Keratinocyte (primary cell): ENCODE results near the gene PLCL2. TPM values are rescaled to one million over a fixed set of nuclear protein-coding genes. Genes with fewer than 3 reads are reported as not detected.

Source experiments
- DNase-seq: peaks from one replicate; pipeline ENCODE4 v3.0.0-alpha.2; 2011; ENCODE audit warnings: low read depth, missing footprints, low spot score
- FAIRE-seq: peaks from 2 replicates; lab custom pipeline; 2011; peaks lifted over from hg19 to GRCh38; lab: Jason Lieb, UNC
- H2AFZ ChIP-seq: 2 replicates; pipeline ENCODE4 v1.6.0; 2012; ENCODE audit warnings: low read length, control low read depth, inconsistent platforms; ENCODE audit not compliant: control insufficient read depth
- H3K27ac ChIP-seq: 2 replicates; pipeline ENCODE4 v1.5.1; 2011; ENCODE audit warnings: low read length; ENCODE audit not compliant: control insufficient read depth, insufficient read depth
- H3K27me3 ChIP-seq: 3 replicates; pipeline ENCODE4 v1.6.0; 2011; ENCODE audit warnings: low read length; ENCODE audit not compliant: control insufficient read depth, insufficient read depth; ENCODE audit errors: extremely low read depth
- H3K36me3 ChIP-seq, 2 experiments: 2 replicates in 1 of 2; 3 replicates in 1 of 2; pipeline ENCODE4 v1.5.1; 2011; ENCODE audit warnings: low read length in 2 of 2, mild to moderate bottlenecking in 1 of 2; ENCODE audit not compliant: control insufficient read depth in 2 of 2, insufficient read depth in 2 of 2; ENCODE audit errors: extremely low read depth in 1 of 2
- H3K4me1 ChIP-seq: 3 replicates; pipeline ENCODE4 v1.5.1; 2011; ENCODE audit warnings: low read length; ENCODE audit not compliant: control insufficient read depth, insufficient read depth; ENCODE audit errors: extremely low read depth
- H3K4me2 ChIP-seq: 3 replicates; pipeline ENCODE4 v1.6.0; 2011; ENCODE audit warnings: low read depth, low read length; ENCODE audit not compliant: control insufficient read depth, insufficient read depth; ENCODE audit errors: extremely low read depth
- H3K4me3 ChIP-seq, 3 experiments: fragments of 200-600 bp in 1 of 3; sonication (generic) in 1 of 3; 2 replicates in 2 of 3; 3 replicates in 1 of 3; pipeline ENCODE4 v1.5.1; 2011 to 2016; ENCODE audit warnings: low read length in 3 of 3, mild to moderate bottlenecking in 3 of 3, control low read depth in 2 of 3, inconsistent platforms in 1 of 3, low read depth in 1 of 3, mixed read lengths in 1 of 3, mixed run types in 1 of 3, moderate library complexity in 1 of 3; ENCODE audit not compliant: control insufficient read depth in 2 of 3, insufficient read depth in 2 of 3; ENCODE audit errors: extremely low read depth in 1 of 3
- H3K79me2 ChIP-seq: 2 replicates; pipeline ENCODE4 v1.6.0; 2012; ENCODE audit warnings: low read length; ENCODE audit not compliant: control insufficient read depth, insufficient read depth
- H3K9ac ChIP-seq: 3 replicates; pipeline ENCODE4 v1.6.0; 2011; ENCODE audit warnings: low read length; ENCODE audit not compliant: control insufficient read depth, insufficient read depth; ENCODE audit errors: extremely low read depth
- H3K9me1 ChIP-seq: 3 replicates; pipeline ENCODE4 v1.6.0; 2011; ENCODE audit warnings: low read length; ENCODE audit not compliant: control insufficient read depth, insufficient read depth; ENCODE audit errors: extremely low read depth
- H3K9me3 ChIP-seq: 2 replicates; pipeline ENCODE4 v1.5.1; 2012; ENCODE audit warnings: low read depth, low read length; ENCODE audit not compliant: control insufficient read depth
- H4K20me1 ChIP-seq: 3 replicates; pipeline ENCODE4 v1.6.0; 2011; ENCODE audit warnings: low read length; ENCODE audit not compliant: control insufficient read depth, insufficient read depth; ENCODE audit errors: extremely low read depth
- CTCF ChIP-seq, 3 experiments: IDR thresholded peaks in 1 of 3; conservative IDR thresholded peaks in 1 of 3; optimal IDR thresholded peaks in 1 of 3; 2 replicates in 2 of 3; 3 replicates in 1 of 3; pipeline versions ENCODE3 to v1.5.1; 2011; ENCODE audit warnings: low read length in 3 of 3, mild to moderate bottlenecking in 3 of 3, moderate library complexity in 2 of 3, control low read depth in 1 of 3, inconsistent platforms in 1 of 3; ENCODE audit not compliant: insufficient read depth in 2 of 3; ENCODE audit errors: extremely low read depth in 1 of 3
- EZH2 ChIP-seq: IDR thresholded peaks from one replicate; pipeline ENCODE4 v1.6.1; 2012; ENCODE audit warnings: inconsistent platforms, mild to moderate bottlenecking, low read length, moderate library complexity
- dilution Hi-C: fragments of 300-500 bp; cut with MboI; formaldehyde crosslinking; loops from one replicate; pipeline ENCODE4 v1.7.0; 2020; ENCODE audit warnings: low sequenced_read_pairs; ENCODE audit not compliant: extremely low pct_ligation_motif_present
- polyA plus RNA-seq, 5 experiments: library from polyadenylated mRNA; depleted of rRNA in 3 of 5; stranded (reverse) in 3 of 5; stranded (forward) in 1 of 5; unstranded in 1 of 5; fragments of >200 nt; gene quantifications; 1 replicate in 1 of 5; 2 replicates in 3 of 5; 3 replicates in 1 of 5; pipeline versions ENCODE4 v1.2.1 to v1.2.3, GENCODE V29; 2011 to 2012; ENCODE audit warnings: missing spikeins in 2 of 5, low read depth in 1 of 5, low replicate concordance in 1 of 5

PLCL2 gene
- polyA plus RNA-seq, 1 donor (not counting 4 experiments of a cell fraction or from before 2014, with no cell fraction given) = 0.20 TPM

- no peaks in the 10 kb centered on the region for H3K27me3 ChIP-seq
- no peak overlapping the region for H3K4me2 ChIP-seq
- FAIRE-seq = no peak
- DNase-seq = no peak
- H3K79me2 ChIP-seq = no peaks in the 10 kb centered on the region
- no peak for TF ChIP-seq CTCF (optimal IDR thresholded peaks at IDR 0.05 in 1 of 3, IDR thresholded peaks at IDR 0.05 in 1 of 3, conservative IDR thresholded peaks at IDR 0.05 in 1 of 3; ENCODE audit: extremely low read depth in 1 of 3, insufficient read depth in 2 of 3, low read length in 3 of 3)
- no peak for TF ChIP-seq EZH2
- no peaks in the 10 kb centered on the region for H3K36me3 ChIP-seq
- no peak overlapping the region for H3K4me3 ChIP-seq
- H3K9ac ChIP-seq = no peak overlapping the region
- no peaks in the 10 kb centered on the region for H3K4me1 ChIP-seq
- no peaks in the 10 kb centered on the region for H3K9me3 ChIP-seq
- H3K9me1 ChIP-seq = no peaks in the 10 kb centered on the region
- H3K27ac ChIP-seq = no peak overlapping the region
- dilution Hi-C loops = no loop called here
- no peaks in the 10 kb centered on the region for H4K20me1 ChIP-seq
- H2AFZ ChIP-seq = no peak overlapping the region
These were observed 75.4 kb downstream of the PLCL2 start for GRCh38 chr3:16960125-16960524.

- H4K20me1 ChIP-seq = no peaks in the 10 kb centered on the region
- dilution Hi-C loops = no loop called here
- DNase-seq (no peak), FAIRE-seq (no peak)
- H3K9ac ChIP-seq = no peak overlapping the region
- no peaks in the 10 kb centered on the region for H3K27me3 ChIP-seq
- no peak overlapping the region for H3K27ac ChIP-seq
- TF ChIP-seq CTCF (optimal IDR thresholded peaks at IDR 0.05 in 1 of 3, IDR thresholded peaks at IDR 0.05 in 1 of 3, conservative IDR thresholded peaks at IDR 0.05 in 1 of 3; ENCODE audit: extremely low read depth in 1 of 3, insufficient read depth in 2 of 3, low read length in 3 of 3) = no peak
- no peak for TF ChIP-seq EZH2
- H3K79me2 ChIP-seq = no peaks in the 10 kb centered on the region
- H3K4me3 ChIP-seq = no peak overlapping the region
- no peaks in the 10 kb centered on the region for H3K9me3 ChIP-seq
- no peaks in the 10 kb centered on the region for H3K4me1 ChIP-seq
- no peak overlapping the region for H3K4me2 ChIP-seq
- no peak overlapping the region for H2AFZ ChIP-seq
- H3K9me1 ChIP-seq = no peaks in the 10 kb centered on the region
- H3K36me3 ChIP-seq = no peaks in the 10 kb centered on the region
These were observed 77.0 kb downstream of the PLCL2 start for GRCh38 chr3:16961621-16962205.
